DND-41 (cell line): ENCODE data around the gene CRIP1.

ENCODE experiments used
- CTCF ChIP-seq: IDR thresholded peaks from 2 replicates; pipeline ENCODE4 v1.5.1; 2012; ENCODE audit warnings: borderline replicate concordance, low read length, moderate library complexity, mild to moderate bottlenecking; ENCODE audit not compliant: poor library complexity, severe bottlenecking; ENCODE audit errors: extremely low read depth
- EZH2 ChIP-seq: IDR thresholded peaks from 3 replicates; pipeline ENCODE4 v1.6.1; 2012; ENCODE audit warnings: borderline replicate concordance, low read depth, mild to moderate bottlenecking, moderate library complexity, low read length, inconsistent platforms; ENCODE audit not compliant: severe bottlenecking

- TF ChIP-seq CTCF, result no peak
- no peak for TF ChIP-seq EZH2
Measured at GRCh38 chr14:105486974-105487448, 325 bp downstream of the CRIP1 start.
